Measurements from ENCODE around the gene CGA.

GRCh38 chr6:87127737-87128136 lies 32.8 kb upstream of the CGA start:
- TF ChIP-seq GATA3 (IDR thresholded peaks at IDR 0.05; ENCODE audit: low read depth, low read length) (no peak), GATA2 (IDR thresholded peaks at IDR 0.05; ENCODE audit: low read depth, low read length) (no peak)
